H1 (cell line): ENCODE data around the gene EPHB1. TPM values are rescaled to one million over a fixed set of nuclear protein-coding genes. Genes with fewer than 3 reads are reported as not detected.

Source experiments
- CTCF ChIA-PET: fragments of 300-600 bp; sonication (Branson Sonifier 250); formaldehyde crosslinking; loops from one replicate; lab custom pipeline; 2021; ENCODE audit not compliant: partially characterized antibody; lab: Charles Lee
- POLR2A ChIA-PET: fragments of 300-600 bp; sonication (Branson Sonifier 250); formaldehyde crosslinking; loops from one replicate; lab custom pipeline; 2021; ENCODE audit warnings: inconsistent platforms; ENCODE audit not compliant: partially characterized antibody; lab: Charles Lee
- DNase-seq, 2 experiments: peaks; one replicate each; pipeline versions ENCODE4 v3.0.0 to v3.0.0-alpha.2; 2010 to 2022; ENCODE audit warnings: low spot score in 2 of 2, low read depth in 1 of 2, mixed read lengths in 1 of 2
- FAIRE-seq: peaks from 2 replicates; lab custom pipeline; 2011; peaks lifted over from hg19 to GRCh38; lab: Jason Lieb, UNC
- H2AFZ ChIP-seq: 2 replicates; pipeline ENCODE4 v1.8.1; 2012; ENCODE audit warnings: low read length, inconsistent platforms
- H2AK5ac ChIP-seq: 2 replicates; pipeline ENCODE4 v1.6.1; 2013; ENCODE audit warnings: low read depth, low read length
- H2BK120ac ChIP-seq: replicated peaks from 2 replicates; pipeline ENCODE3; 2013; ENCODE audit warnings: low read depth, low read length, inconsistent platforms
- H2BK12ac ChIP-seq: 2 replicates; pipeline ENCODE4 v1.6.1; 2013; ENCODE audit warnings: low read depth, low read length
- H2BK15ac ChIP-seq: 2 replicates; pipeline ENCODE4 v1.6.1; 2013; ENCODE audit warnings: low read length
- H2BK20ac ChIP-seq: 2 replicates; pipeline ENCODE4 v1.6.1; 2013; ENCODE audit warnings: low read length
- H2BK5ac ChIP-seq: 2 replicates; pipeline ENCODE4 v1.6.1; 2013; ENCODE audit warnings: low read depth, low read length
- H3K14ac ChIP-seq: 2 replicates; pipeline ENCODE4 v1.6.1; 2013; ENCODE audit warnings: inconsistent platforms; ENCODE audit not compliant: insufficient read length
- H3K18ac ChIP-seq: 2 replicates; pipeline ENCODE4 v1.6.1; 2013; ENCODE audit warnings: low read length; ENCODE audit errors: extremely low read depth
- H3K23ac ChIP-seq: 2 replicates; pipeline ENCODE4 v1.6.1; 2013; ENCODE audit warnings: inconsistent platforms; ENCODE audit not compliant: insufficient read length
- H3K23me2 ChIP-seq: 2 replicates; pipeline ENCODE4 v1.6.1; 2013; ENCODE audit warnings: low read depth, low read length
- H3K27ac ChIP-seq: 2 replicates; pipeline ENCODE4 v1.6.1; 2011; ENCODE audit warnings: low read depth, low read length, inconsistent platforms
- H3K27me3 ChIP-seq, 4 experiments: replicated peaks in 1 of 4; 1 replicate in 1 of 4; 2 replicates in 3 of 4; pipeline versions ENCODE4 v1.6.1 to v1.8.1; 2011 to 2013; ENCODE audit warnings: low read length in 3 of 4, mild to moderate bottlenecking in 3 of 4, inconsistent platforms in 2 of 4, mixed read lengths in 2 of 4, moderate library complexity in 1 of 4; ENCODE audit not compliant: control insufficient read depth in 3 of 4, insufficient read depth in 3 of 4; ENCODE audit errors: extremely low read depth in 1 of 4
- H3K36me3 ChIP-seq, 4 experiments: 2 replicates each; pipeline versions ENCODE4 v1.6.1 to v1.8.1; 2011 to 2013; ENCODE audit warnings: mild to moderate bottlenecking in 4 of 4, low read length in 3 of 4, moderate library complexity in 2 of 4, control low read depth in 1 of 4, inconsistent platforms in 1 of 4; ENCODE audit not compliant: insufficient read depth in 4 of 4, control insufficient read depth in 2 of 4
- H3K4ac ChIP-seq: replicated peaks from 2 replicates; pipeline ENCODE3; 2013; ENCODE audit warnings: low read length, low read depth, mixed read lengths, inconsistent platforms; ENCODE audit not compliant: insufficient read length
- H3K4me1 ChIP-seq, 4 experiments: replicated peaks in 1 of 4; 1 replicate in 1 of 4; 2 replicates in 3 of 4; pipeline versions ENCODE4 v1.6.1 to v1.8.1; 2011 to 2013; ENCODE audit warnings: low read length in 3 of 4, inconsistent platforms in 2 of 4, mixed read lengths in 1 of 4; ENCODE audit not compliant: insufficient read depth in 4 of 4, control insufficient read depth in 3 of 4
- H3K4me2 ChIP-seq, 2 experiments: 2 replicates each; pipeline versions ENCODE4 v1.6.1 to v1.8.1; 2011 to 2013; ENCODE audit warnings: low read depth in 2 of 2, low read length in 2 of 2, control low read depth in 1 of 2, inconsistent platforms in 1 of 2, mild to moderate bottlenecking in 1 of 2; ENCODE audit not compliant: insufficient read depth in 1 of 2
- H3K4me3 ChIP-seq, 4 experiments: fragments of 200-600, 300-600 bp in 1 of 4; sonication (generic), shearing (Covaris generic), sonication (Bioruptor Twin) in 1 of 4; 2 replicates each; pipeline versions ENCODE4 v1.5.1 to v1.8.1; 2011 to 2016; ENCODE audit warnings: low read length in 4 of 4, low read depth in 3 of 4, control low read depth in 2 of 4, inconsistent platforms in 2 of 4, mild to moderate bottlenecking in 2 of 4, mixed read lengths in 1 of 4, moderate library complexity in 1 of 4; ENCODE audit not compliant: insufficient read depth in 2 of 4; ENCODE audit errors: extremely low read depth in 1 of 4
- H3K56ac ChIP-seq: replicated peaks from 2 replicates; pipeline ENCODE3; 2013; ENCODE audit warnings: low read depth, mild to moderate bottlenecking, mixed read lengths, low read length, inconsistent platforms; ENCODE audit not compliant: insufficient read length
- H3K79me1 ChIP-seq: 2 replicates; pipeline ENCODE4 v1.6.1; 2013; ENCODE audit warnings: low read depth, low read length, control low read depth
- H3K79me2 ChIP-seq, 2 experiments: 2 replicates each; pipeline versions ENCODE4 v1.6.1 to v1.8.1; 2012 to 2013; ENCODE audit warnings: low read length in 2 of 2, mild to moderate bottlenecking in 2 of 2, inconsistent platforms in 1 of 2; ENCODE audit not compliant: insufficient read depth in 2 of 2, control insufficient read depth in 1 of 2
- H3K9ac ChIP-seq, 4 experiments: replicated peaks in 1 of 4; 1 replicate in 1 of 4; 2 replicates in 3 of 4; pipeline versions ENCODE4 v1.6.1 to v1.8.1; 2011 to 2013; ENCODE audit warnings: low read depth in 3 of 4, low read length in 3 of 4, control low read depth in 2 of 4, mild to moderate bottlenecking in 2 of 4, moderate library complexity in 2 of 4, inconsistent platforms in 1 of 4; ENCODE audit errors: extremely low read depth in 1 of 4
- H3K9me3 ChIP-seq, 2 experiments: 2 replicates each; pipeline versions ENCODE4 v1.6.1 to v1.8.1; 2012 to 2013; ENCODE audit warnings: mild to moderate bottlenecking in 2 of 2, moderate library complexity in 2 of 2, control low read depth in 1 of 2, inconsistent platforms in 1 of 2, low read depth in 1 of 2, low read length in 1 of 2, mixed read lengths in 1 of 2; ENCODE audit not compliant: insufficient read depth in 2 of 2
- H4K20me1 ChIP-seq, 2 experiments: replicated peaks in 1 of 2; 2 replicates each; pipeline versions ENCODE3 to v1.8.1; 2011 to 2013; ENCODE audit warnings: inconsistent platforms in 2 of 2, low read length in 2 of 2, mild to moderate bottlenecking in 1 of 2; ENCODE audit not compliant: insufficient read depth in 2 of 2, control insufficient read depth in 1 of 2
- H4K5ac ChIP-seq: 2 replicates; pipeline ENCODE4 v1.6.1; 2013; ENCODE audit warnings: low read length, low read depth, mixed read lengths, inconsistent platforms; ENCODE audit not compliant: insufficient read length
- H4K8ac ChIP-seq: 2 replicates; pipeline ENCODE4 v1.8.0; 2013; ENCODE audit warnings: mild to moderate bottlenecking, moderate library complexity, low read length, inconsistent platforms; ENCODE audit not compliant: insufficient read depth; ENCODE audit errors: extremely low read depth
- H4K91ac ChIP-seq: replicated peaks from 2 replicates; pipeline ENCODE3; 2013; ENCODE audit warnings: low read length, mixed read lengths, inconsistent platforms; ENCODE audit not compliant: insufficient read length
- RXRA ChIP-seq: IDR thresholded peaks from 2 replicates; pipeline ENCODE4 v1.6.1; 2011; ENCODE audit warnings: low read depth, mild to moderate bottlenecking, low read length, moderate library complexity; ENCODE audit not compliant: insufficient read depth
- WGBS, 2 experiments: shearing (Covaris generic) in 1 of 2; methylation state at CpG; one replicate each; pipeline versions ENCODE4 v1.1.6 to v1.1.7; 2013 to 2015; ENCODE audit warnings: low lambda C conversion rate in 2 of 2, mixed read lengths in 2 of 2, inconsistent platforms in 1 of 2, low coverage in 1 of 2, missing lambda C conversion rate in 1 of 2; ENCODE audit not compliant: insufficient replicate concordance in 2 of 2, insufficient coverage in 1 of 2, insufficient read length in 1 of 2; ENCODE audit errors: extremely low coverage in 1 of 2, missing lambda C conversion rate in 1 of 2; 5-methylcytosine and 5-hydroxymethylcytosine counted together
- polyA plus RNA-seq, 7 experiments: library from polyadenylated mRNA; depleted of rRNA in 3 of 7; stranded (reverse) in 5 of 7; unstranded in 2 of 7; fragments of >200 nt in 5 of 7; fragments of 200-250 nt in 2 of 7; gene quantifications; 1 replicate in 5 of 7; 2 replicates in 1 of 7; 4 replicates in 1 of 7; pipeline versions ENCODE4 v1.2.1 to v1.2.3, GENCODE V29; 2011 to 2013; ENCODE audit warnings: missing spikeins in 2 of 7, mixed read lengths in 2 of 7
- total RNA-seq: library from RNA; stranded (reverse); fragmentation: NEBNext Ultra II Directional; extraction: Animal tissue kit (Norgen Biotek cat#: 25700); gene quantifications from 2 replicates; pipeline ENCODE4 v1.2.1, GENCODE V29; 2021

The EPHB1 gene
- total and polyA plus RNA-seq, 2 of the 8 experiments (the other 6 are each of a cell fraction or from before 2014, with no cell fraction given) = 3.5 to 5.9 TPM

DNA sequence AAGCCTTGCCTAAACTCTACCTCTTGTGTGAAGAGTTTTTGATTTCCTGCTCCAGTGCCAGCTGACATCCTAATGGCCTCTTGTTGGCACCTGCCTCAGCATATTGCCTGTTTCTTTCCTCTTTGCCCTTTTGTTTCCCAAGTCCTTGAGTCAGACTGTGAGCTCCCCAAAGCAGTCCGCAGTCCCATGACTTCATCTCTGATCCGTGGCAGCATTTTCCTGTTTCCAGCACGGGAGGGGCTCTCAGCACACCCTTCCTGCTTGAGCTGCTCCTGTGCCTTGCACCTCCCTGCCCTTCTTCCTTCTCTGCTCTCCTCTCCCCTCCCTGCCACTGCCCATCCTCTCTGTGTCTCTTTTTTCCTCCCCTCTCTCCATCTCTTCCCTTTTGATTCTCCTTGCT is 179.6 kb downstream of the EPHB1 start:
- Histone ChIP-seq H3K4ac (peak overlapping the region; percentile 73), H3K4me1 (peaks cover 0 to 4% (median 0%) of the 10 kb centered on the region in 4 experiments; a peak in 1 of 7 replicates), H3K56ac (no peak overlapping the region), H3K14ac (no peak overlapping the region), H3K27me3 (no peaks in the 10 kb centered on the region), H2BK5ac (no peak overlapping the region), H3K4me3 (no peak overlapping the region), H4K5ac (no peak overlapping the region), H4K91ac (no peak overlapping the region), H3K79me2 (no peaks in the 10 kb centered on the region), H3K27ac (no peak overlapping the region), H2BK15ac (no peak overlapping the region), H3K18ac (no peak overlapping the region), H4K8ac (no peak overlapping the region), H2BK120ac (no peak overlapping the region), H3K36me3 (no peaks in the 10 kb centered on the region; a peak in 1 of 8 replicates), H2AK5ac (no peak overlapping the region), H2BK20ac (no peak overlapping the region), H2AFZ (no peak overlapping the region), H3K79me1 (no peaks in the 10 kb centered on the region; the same call in 1 of the 2 replicates), H3K23me2 (no peaks in the 10 kb centered on the region; the same call in 1 of the 2 replicates), H3K4me2 (no peak overlapping the region), H3K9me3 (no peaks in the 10 kb centered on the region), H3K9ac (no peak overlapping the region; a peak in 1 of 7 replicates), H4K20me1 (peaks cover 2% of the 10 kb centered on the region in 2 experiments), H2BK12ac (peak overlapping the region; percentile 68; the same call in 1 of the 2 replicates), H3K23ac (no peak overlapping the region)
- DNase-seq (no peak), FAIRE-seq (no peak)
- ChIA-PET CTCF (interaction anchor here (1.1 to 1.2 kb wide), 2 partner anchors 178 to 530 kb away, joined by 3 read pairs; no protein-coding TSS in a partner anchor), POLR2A (no interaction called here)
- no peak for TF ChIP-seq RXRA
- WGBS, 2 experiments = 66% methylated on average over 3 of the region's 3 CpGs; no CpG with 5 or more reads in 1 of the 2 experiments
